HG02885 (cell line): ENCODE results near the gene GTPBP10.
A peak's percentile ranks its signal among the peaks of the same experiment; 100 is the strongest.

ENCODE experiments used
- ATAC-seq: cut with Tn5 transposase; IDR thresholded peaks from one replicate; pipeline ENCODE4 v1.9.1; 2021; ENCODE audit warnings: mild to moderate bottlenecking; ENCODE audit not compliant: unreplicated experiment, poor library complexity

The GTPBP10 gene

GRCh38 chr7:90351987-90352386 is 5.5 kb downstream of the GTPBP10 start:
- ATAC-seq = no peak

- ATAC-seq = no peak
These were observed 36.9 kb downstream of the GTPBP10 start for GRCh38 chr7:90383422-90383821.

- ATAC-seq = no peak
These were observed 37.3 kb downstream of the GTPBP10 start for GRCh38 chr7:90383861-90384260.

GRCh38 chr7:90384433-90384832 is 37.9 kb downstream of the GTPBP10 start:
- no peak for ATAC-seq

- no peak for ATAC-seq
These were observed 41.1 kb downstream of the GTPBP10 start for GRCh38 chr7:90387470-90388240.

- ATAC-seq = no peak
These were observed 44.4 kb downstream of the GTPBP10 start for GRCh38 chr7:90390926-90391325.

GRCh38 chr7:90391488-90391887 is 45.0 kb downstream of the GTPBP10 start:
- ATAC-seq = no peak

GRCh38 chr7:90396420-90396819 is 49.9 kb downstream of the GTPBP10 start:
- ATAC-seq = no peak

- no peak for ATAC-seq
These were observed 55.5 kb downstream of the GTPBP10 start for GRCh38 chr7:90401989-90402388.

- ATAC-seq = no peak
These were observed 56.3 kb downstream of the GTPBP10 start for GRCh38 chr7:90402785-90403173.

GRCh38 chr7:90403174-90404113 is 56.9 kb downstream of the GTPBP10 start, which contains the start of gene CLDN12:
Gene CLDN12 (plus strand): TSS chr7:90403461. CDS start chr7:90412677, 9,216 bp downstream.
- peak; percentile 93 for ATAC-seq

- ATAC-seq = no peak
These were observed 58.3 kb downstream of the GTPBP10 start for GRCh38 chr7:90404777-90405176.

- no peak for ATAC-seq
These were observed 60.9 kb downstream of the GTPBP10 start for GRCh38 chr7:90407484-90407821.

GRCh38 chr7:90408142-90408541 is 61.6 kb downstream of the GTPBP10 start:
- ATAC-seq = no peak

- no peak for ATAC-seq
These were observed 63.2 kb downstream of the GTPBP10 start for GRCh38 chr7:90409667-90410066.

GRCh38 chr7:90411510-90411909 is 65.0 kb downstream of the GTPBP10 start:
- ATAC-seq = no peak

GRCh38 chr7:90412458-90413184 is 66.1 kb downstream of the GTPBP10 start:
- ATAC-seq = peak; percentile 65

GRCh38 chr7:90413185-90413528 is 66.6 kb downstream of the GTPBP10 start:
- no peak for ATAC-seq

- ATAC-seq = no peak
These were observed 75.1 kb downstream of the GTPBP10 start for GRCh38 chr7:90421651-90422050.

GRCh38 chr7:90424720-90425119 is 78.2 kb downstream of the GTPBP10 start:
- peak; percentile 98 for ATAC-seq

GRCh38 chr7:90425376-90425775 is 78.9 kb downstream of the GTPBP10 start:
- no peak for ATAC-seq
